SK-N-MC (cell line): ENCODE data around the gene AOPEP.

Source experiments
- EZH2 ChIP-seq: fragments of 200-600 bp; sonication (generic); IDR thresholded peaks from one replicate; pipeline ENCODE4 v1.6.1; 2017; ENCODE audit warnings: antibody characterized with exemption
- POLR2AphosphoS5 ChIP-seq: IDR thresholded peaks from 2 replicates; pipeline ENCODE4 v1.6.1; 2012; ENCODE audit warnings: mild to moderate bottlenecking, low read depth, low read length, borderline replicate concordance

DNA sequence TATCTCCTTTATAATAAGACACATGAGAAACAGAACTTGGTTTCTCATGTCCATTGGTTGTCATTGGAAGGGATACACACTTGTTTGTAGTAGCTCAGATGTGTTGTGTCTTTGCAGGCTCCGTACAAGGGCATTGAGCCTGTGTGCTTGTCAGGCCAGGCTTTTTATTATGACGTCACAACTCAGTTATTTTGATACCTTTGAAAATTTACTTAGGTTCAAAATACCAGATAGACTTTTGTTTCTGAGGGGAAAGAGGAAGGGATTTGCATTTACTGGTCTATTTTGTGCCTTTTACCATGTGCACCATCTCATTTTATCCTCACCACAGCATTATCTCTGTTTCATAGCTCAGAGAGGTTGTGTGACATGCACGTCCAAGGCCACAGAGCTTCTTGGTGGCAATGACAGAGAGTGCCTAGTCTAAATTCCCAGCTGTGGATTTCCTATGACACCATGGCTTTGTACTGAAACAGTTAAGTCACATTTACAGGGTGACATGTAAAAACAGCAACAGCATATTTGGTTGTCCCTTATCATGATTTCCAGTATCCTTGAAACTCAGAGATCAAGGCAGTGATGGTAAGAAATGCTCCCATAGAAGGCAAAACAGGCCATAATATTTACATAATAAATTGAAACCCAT lies 268.7 kb downstream of the AOPEP start:
- TF ChIP-seq EZH2 (no peak), POLR2AphosphoS5 (no peak)
